Fibroblast of pulmonary artery (primary cell): ENCODE measurements around the gene C1orf74.

Experiments
- DNase-seq: peaks from one replicate; pipeline ENCODE4 v3.0.0-alpha.2; 2010; ENCODE audit warnings: low read depth
- H3K4me3 ChIP-seq: replicated peaks from 2 replicates; pipeline ENCODE4 v1.5.1; 2011; ENCODE audit warnings: low read depth, mild to moderate bottlenecking, control low read depth, low read length, moderate library complexity
- TF ChIP-seq, protein P1 (sequence below): IDR thresholded peaks from 2 replicates; pipeline ENCODE4 v1.5.1; 2011; ENCODE audit warnings: mild to moderate bottlenecking, control low read depth, low read length, inconsistent platforms; ENCODE audit errors: missing control alignments

The C1orf74 gene

DNA sequence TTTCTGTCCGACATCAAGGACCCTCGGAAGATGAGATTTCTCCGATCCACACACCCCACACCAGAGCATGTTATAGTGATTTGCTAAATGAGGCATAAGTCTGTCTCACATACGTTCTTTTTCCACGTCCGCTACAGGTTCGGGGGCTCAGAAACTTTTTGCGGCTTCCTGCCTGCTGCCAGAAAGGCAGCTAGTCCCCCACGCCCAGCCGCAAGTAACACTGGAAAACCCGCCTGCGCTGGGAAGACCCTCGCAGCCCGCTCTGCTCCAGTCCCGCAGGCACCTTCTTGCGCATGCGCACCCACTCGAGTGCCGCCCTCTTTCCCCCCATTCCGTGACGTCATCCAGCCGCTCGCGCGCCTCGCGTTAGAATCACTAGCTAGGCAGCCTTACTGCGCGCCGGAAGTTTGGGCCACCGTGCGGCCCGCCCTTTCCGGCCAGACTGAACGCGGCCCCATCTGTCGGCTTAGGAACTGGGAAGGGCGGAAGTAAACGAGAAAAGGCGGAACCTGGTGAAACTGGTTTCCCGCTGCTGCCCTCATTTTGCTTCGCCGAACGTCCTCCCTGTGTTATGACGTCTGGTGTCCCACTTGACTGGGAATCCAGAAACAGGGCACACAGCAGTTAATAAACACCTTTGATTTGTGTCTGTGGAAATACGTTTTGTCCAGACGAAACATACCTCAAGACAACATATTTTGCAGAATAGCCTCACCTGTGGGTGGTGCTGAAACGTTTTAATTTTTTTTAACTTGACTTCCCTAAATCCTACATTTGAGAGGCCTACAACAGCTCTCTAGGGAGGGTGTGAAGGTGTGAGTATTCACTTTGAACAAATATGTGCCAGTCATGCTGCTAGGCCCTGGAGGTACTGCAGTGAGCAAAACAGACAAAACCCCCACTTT lies at the start of gene C1orf74:
TSS of gene C1orf74 (minus strand) at position 295 of the 905 bp plus-strand sequence. CDS start 925 bp downstream, outside the sequence.
- peak within 1 kb of the TSS; percentile 92 for H3K4me3 ChIP-seq
- TF ChIP-seq, protein P1, sequence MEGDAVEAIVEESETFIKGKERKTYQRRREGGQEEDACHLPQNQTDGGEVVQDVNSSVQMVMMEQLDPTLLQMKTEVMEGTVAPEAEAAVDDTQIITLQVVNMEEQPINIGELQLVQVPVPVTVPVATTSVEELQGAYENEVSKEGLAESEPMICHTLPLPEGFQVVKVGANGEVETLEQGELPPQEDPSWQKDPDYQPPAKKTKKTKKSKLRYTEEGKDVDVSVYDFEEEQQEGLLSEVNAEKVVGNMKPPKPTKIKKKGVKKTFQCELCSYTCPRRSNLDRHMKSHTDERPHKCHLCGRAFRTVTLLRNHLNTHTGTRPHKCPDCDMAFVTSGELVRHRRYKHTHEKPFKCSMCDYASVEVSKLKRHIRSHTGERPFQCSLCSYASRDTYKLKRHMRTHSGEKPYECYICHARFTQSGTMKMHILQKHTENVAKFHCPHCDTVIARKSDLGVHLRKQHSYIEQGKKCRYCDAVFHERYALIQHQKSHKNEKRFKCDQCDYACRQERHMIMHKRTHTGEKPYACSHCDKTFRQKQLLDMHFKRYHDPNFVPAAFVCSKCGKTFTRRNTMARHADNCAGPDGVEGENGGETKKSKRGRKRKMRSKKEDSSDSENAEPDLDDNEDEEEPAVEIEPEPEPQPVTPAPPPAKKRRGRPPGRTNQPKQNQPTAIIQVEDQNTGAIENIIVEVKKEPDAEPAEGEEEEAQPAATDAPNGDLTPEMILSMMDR = no peak
- peak; percentile 98 for DNase-seq

DNA sequence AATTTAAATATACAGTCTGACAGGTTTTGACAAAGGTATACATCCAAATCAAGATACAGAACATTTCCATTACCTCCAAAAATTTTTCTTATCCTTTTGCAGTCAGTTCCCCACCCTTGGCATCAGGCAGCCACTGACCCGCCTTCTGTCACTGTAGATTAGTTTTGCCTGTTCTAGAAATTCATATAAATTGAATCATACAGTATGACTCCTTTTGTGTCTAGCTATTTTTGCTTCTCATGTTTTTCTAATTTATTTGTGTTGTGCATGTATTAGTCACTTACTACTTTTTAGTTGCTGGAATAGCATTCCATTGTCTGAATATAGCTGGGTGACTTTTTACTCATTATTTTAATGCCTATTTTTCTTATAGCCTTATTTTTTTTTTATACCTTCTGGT lies 47.3 kb upstream of the C1orf74 start:
- no peak overlapping the region for H3K4me3 ChIP-seq
- DNase-seq = no peak
- TF ChIP-seq, protein P1 = no peak

DNA sequence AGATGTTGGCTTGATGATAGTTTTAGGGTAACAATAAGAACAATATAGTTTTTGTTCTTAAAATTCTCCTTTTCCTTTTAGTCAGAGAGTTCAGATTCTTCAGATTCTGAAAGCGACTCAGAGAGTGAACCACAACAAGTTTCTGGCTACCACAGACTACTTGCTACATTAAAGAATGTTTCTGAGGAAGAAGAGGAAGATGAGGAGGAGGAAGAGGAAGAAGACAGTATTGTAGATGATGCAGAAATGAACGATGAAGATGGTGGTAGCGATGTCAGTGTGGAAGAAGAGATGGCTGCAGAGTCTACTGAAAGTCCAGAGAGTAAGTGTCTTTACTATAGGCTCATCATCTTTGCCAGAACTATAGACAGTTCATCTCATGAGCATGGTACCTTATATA lies 46.4 kb upstream of the C1orf74 start:
- TF ChIP-seq, protein P1 = no peak
- H3K4me3 ChIP-seq = no peak overlapping the region
- no peak for DNase-seq

DNA sequence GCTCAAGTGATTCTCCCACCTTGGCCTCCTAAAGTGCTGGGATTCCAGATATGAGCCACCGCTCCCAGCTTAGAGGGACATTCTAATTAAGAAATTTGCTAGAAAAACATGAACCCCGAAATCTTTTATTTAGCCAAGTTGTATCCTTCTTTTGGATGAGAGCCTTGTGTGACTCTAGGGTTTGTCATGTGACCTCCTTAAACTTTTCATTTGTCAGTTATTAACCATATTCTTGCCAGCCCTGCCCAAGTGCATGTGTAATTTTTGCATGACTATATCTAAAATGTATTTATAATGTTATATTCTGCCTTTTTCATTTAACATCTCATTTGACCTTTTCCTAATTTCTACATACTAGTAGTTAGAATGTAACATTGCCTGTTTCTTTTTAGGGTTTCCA lies 45.4 kb upstream of the C1orf74 start:
- no peak overlapping the region for H3K4me3 ChIP-seq
- no peak for DNase-seq
- TF ChIP-seq, protein P1 = no peak

DNA sequence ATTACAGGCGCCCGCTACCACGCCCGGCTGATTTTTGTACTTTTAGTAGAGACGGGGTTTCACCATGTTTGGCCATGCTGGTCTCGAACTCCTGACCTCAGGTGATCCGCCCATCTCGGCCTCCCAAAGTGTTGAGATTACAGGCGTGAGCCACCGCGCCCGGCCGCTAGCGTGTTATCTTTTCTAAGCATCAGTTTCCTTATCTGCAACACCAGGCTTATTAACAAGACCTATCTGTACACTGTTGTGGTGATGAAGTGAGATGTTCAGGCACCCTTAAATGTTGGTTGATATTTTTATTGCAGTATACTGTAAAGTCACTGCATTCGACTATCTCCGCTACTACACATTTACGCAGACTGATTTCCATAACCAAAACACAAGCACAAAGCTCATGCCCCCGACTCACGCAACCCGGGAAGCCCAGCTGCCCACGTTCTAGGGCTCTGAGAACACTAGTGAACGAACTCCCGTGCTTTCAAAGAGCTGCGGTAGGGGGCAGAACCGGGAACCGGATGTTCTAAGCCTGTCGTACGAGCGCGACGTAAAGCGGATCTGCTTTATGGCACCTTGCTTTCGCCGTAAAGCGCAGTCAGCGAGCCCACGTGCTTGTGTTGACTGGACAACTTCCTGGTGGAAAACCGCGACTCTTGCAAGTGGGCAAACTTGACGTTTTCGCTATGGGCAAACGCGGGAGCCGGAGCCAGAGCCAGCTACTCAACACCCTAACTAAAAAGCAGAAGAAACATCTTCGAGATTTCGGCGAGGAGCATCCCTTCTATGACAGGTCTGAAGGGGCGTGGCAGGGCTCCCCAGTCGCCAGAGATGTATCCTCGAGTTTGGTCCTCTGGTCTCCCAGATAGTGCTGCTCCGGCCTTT lies 43.3 kb upstream of the C1orf74 start, which contains the start of gene UTP25:
TSS of gene UTP25 (plus strand) at position 589 of the 879 bp plus-strand sequence. CDS start at position 681, 92 bp downstream.
- TF ChIP-seq, protein P1 = peak; percentile 85
- peak; percentile 99 for DNase-seq
- H3K4me3 ChIP-seq = peak within 1 kb of the TSS; percentile 97

DNA sequence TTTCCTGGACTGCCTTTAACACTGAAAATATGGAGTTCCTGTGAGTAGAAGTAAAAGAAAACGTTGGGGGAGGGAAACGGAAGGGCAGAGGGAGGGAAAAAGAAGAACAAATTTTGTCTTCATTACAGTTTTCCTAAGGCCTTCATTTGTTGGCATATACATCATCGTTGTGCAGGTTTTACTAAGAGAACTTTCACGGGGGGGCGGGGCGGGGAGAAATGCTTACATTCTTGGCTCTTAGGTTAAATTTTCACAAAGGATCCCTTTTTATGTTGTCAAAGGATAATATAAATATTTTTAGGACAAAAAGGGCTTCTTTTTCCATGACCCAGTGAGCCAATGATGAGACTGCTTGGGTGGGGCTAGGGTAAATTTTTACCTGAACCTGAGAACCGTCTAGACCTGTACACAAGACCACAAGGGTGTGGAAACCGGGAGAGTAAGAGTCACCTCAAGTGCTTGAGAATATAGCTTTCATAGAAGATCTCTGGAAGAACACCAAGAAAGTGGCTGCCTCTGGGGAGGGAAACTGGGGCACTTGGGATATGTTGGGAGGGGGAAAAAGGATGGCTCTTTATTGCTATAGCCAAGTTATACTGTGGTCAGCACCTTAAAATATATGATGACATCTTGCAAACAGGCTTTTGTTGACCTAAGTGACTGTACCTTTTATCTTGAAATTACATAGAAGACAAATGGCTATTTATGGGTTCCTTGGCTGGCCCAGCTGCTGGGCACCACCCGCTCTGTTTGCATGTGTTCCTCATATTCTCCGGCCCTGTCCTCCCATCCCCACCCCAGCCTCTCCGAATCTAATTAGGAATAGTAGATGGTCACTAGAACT lies 41.5 kb upstream of the C1orf74 start:
- DNase-seq = no peak
- no peak overlapping the region for H3K4me3 ChIP-seq
- TF ChIP-seq, protein P1 = no peak
